GM12878 (cell line): ENCODE data around the gene EME2. TPM values are rescaled to one million over a fixed set of nuclear protein-coding genes. Genes with fewer than 3 reads are reported as not detected.

ENCODE experiments used
- CUX1 ChIP-seq: IDR thresholded peaks from 2 replicates; pipeline ENCODE4 v1.6.1; 2012; ENCODE audit warnings: improper control_type of control experiment, low read depth, low read length; ENCODE audit not compliant: insufficient replicate concordance
- ETV6 ChIP-seq, 2 experiments: fragments of 450-650 bp in 1 of 2; IDR thresholded peaks in 1 of 2; conservative IDR thresholded peaks in 1 of 2; 2 replicates each; pipeline ENCODE4 v1.6.1; 2014; ENCODE audit warnings: antibody characterized with exemption in 1 of 2, borderline replicate concordance in 1 of 2, low read depth in 1 of 2, mild to moderate bottlenecking in 1 of 2, moderate library complexity in 1 of 2
- HDAC2 ChIP-seq: fragments of 200-600 bp; sonication (generic); IDR thresholded peaks from 2 replicates; pipeline ENCODE4 v1.6.1; 2017
- IRF5 ChIP-seq: fragments of 450-650 bp; IDR thresholded peaks from 2 replicates; pipeline ENCODE4 v1.6.1; 2017; ENCODE audit warnings: borderline replicate concordance
- SMARCA5 ChIP-seq: fragments of 450-650 bp; IDR thresholded peaks from 2 replicates; pipeline ENCODE4 v1.6.1; 2017; ENCODE audit warnings: mild to moderate bottlenecking
- WRNIP1 ChIP-seq: IDR thresholded peaks from 2 replicates; pipeline ENCODE4 v1.6.1; 2011; ENCODE audit warnings: low read depth, low read length, improper control_type of control experiment, borderline replicate concordance
- ZBTB40 ChIP-seq: fragments of 450-650 bp; IDR thresholded peaks from 2 replicates; pipeline ENCODE4 v1.6.1; 2016; ENCODE audit warnings: mild to moderate bottlenecking, moderate library complexity, borderline replicate concordance
- polyA plus RNA-seq, 11 experiments: library from polyadenylated mRNA; depleted of rRNA in 4 of 11; unstranded in 6 of 11; stranded (reverse) in 5 of 11; fragments of >200 nt; fragmentation: Nextera tagmentation in 4 of 11; fragmentation: Illumina TruSeq in 1 of 11; extraction: Ambion mirVana in 4 of 11; extraction: Trizol in 1 of 11; gene quantifications; 1 replicate in 1 of 11; 2 replicates in 10 of 11; pipeline versions ENCODE4 v1.2.1 to v1.2.3, GENCODE V29; 2011 to 2016; ENCODE audit warnings: inconsistent platforms in 2 of 11, missing spikeins in 2 of 11, low read depth in 1 of 11
- total RNA-seq, 4 experiments: library from RNA; depleted of rRNA in 3 of 4; stranded (reverse); fragments of >200 nt in 3 of 4; fragmentation: Illumina TruSeq in 1 of 4; extraction: Trizol in 1 of 4; gene quantifications; 2 replicates each; pipeline versions ENCODE4 v1.2.1 to v1.2.3, GENCODE V29; 2013 to 2021

Gene EME2
- total and polyA plus RNA-seq, 10 of the 15 experiments (the other 5 are each of a cell fraction or from before 2014, with no cell fraction given), result 0.29 to 16.9 (median 4.1) TPM

GRCh38 chr16:1820946-1821290 is 48.3 kb downstream of the EME2 start (continued):
- no peak for TF ChIP-seq CUX1
- TF ChIP-seq ZBTB40, result no peak
- no peak for TF ChIP-seq WRNIP1
- TF ChIP-seq HDAC2, result no peak
- no peak for TF ChIP-seq IRF5
- no peak for TF ChIP-seq ETV6 (conservative IDR thresholded peaks at IDR 0.05 in 1 of 2, IDR thresholded peaks at IDR 0.05 in 1 of 2; ENCODE audit: borderline replicate concordance in 1 of 2, low read depth in 1 of 2)
- no peak for TF ChIP-seq SMARCA5
